Astrocyte (in vitro differentiated cells and primary cell): ENCODE data around the gene MIPOL1. TPM values are rescaled to one million over a fixed set of nuclear protein-coding genes. Genes with fewer than 3 reads are reported as not detected.
A peak's percentile ranks its signal among the peaks of the same experiment; 100 is the strongest.

Experiments used
- DNase-seq: peaks from one replicate; pipeline ENCODE4 v3.0.0-alpha.2; 2010; ENCODE audit warnings: low read depth
- FAIRE-seq: peaks from 2 replicates; lab custom pipeline; 2011; peaks lifted over from hg19 to GRCh38; lab: Jason Lieb, UNC
- H2AFZ ChIP-seq: 2 replicates; pipeline ENCODE4 v1.6.0; 2012; ENCODE audit warnings: low read depth, low read length, inconsistent platforms
- H3K27ac ChIP-seq: 2 replicates; pipeline ENCODE4 v1.5.1; 2011; ENCODE audit warnings: low read depth, low read length, inconsistent platforms
- H3K27me3 ChIP-seq: 2 replicates; pipeline ENCODE4 v1.6.0; 2011; ENCODE audit warnings: low read length, inconsistent platforms; ENCODE audit not compliant: insufficient read depth
- H3K36me3 ChIP-seq: 2 replicates; pipeline ENCODE4 v1.5.1; 2011; ENCODE audit warnings: low read length, inconsistent platforms; ENCODE audit not compliant: insufficient read depth
- H3K4me1 ChIP-seq: 2 replicates; pipeline ENCODE4 v1.5.1; 2011; ENCODE audit warnings: low read length, inconsistent platforms; ENCODE audit not compliant: insufficient read depth
- H3K4me2 ChIP-seq: 2 replicates; pipeline ENCODE4 v1.6.0; 2012; ENCODE audit warnings: low read length, inconsistent platforms
- H3K4me3 ChIP-seq: 2 replicates; pipeline ENCODE4 v1.5.1; 2011; ENCODE audit warnings: low read depth, mild to moderate bottlenecking, low read length, inconsistent platforms; ENCODE audit not compliant: insufficient read depth
- H3K79me2 ChIP-seq: 2 replicates; pipeline ENCODE4 v1.6.0; 2012; ENCODE audit warnings: mild to moderate bottlenecking, low read length, inconsistent platforms; ENCODE audit not compliant: insufficient read depth
- H3K9ac ChIP-seq: 2 replicates; pipeline ENCODE4 v1.6.0; 2012; ENCODE audit warnings: mild to moderate bottlenecking, low read length, inconsistent platforms
- H3K9me3 ChIP-seq: 2 replicates; pipeline ENCODE4 v1.5.1; 2012; ENCODE audit warnings: low read depth, mild to moderate bottlenecking, low read length, inconsistent platforms; ENCODE audit not compliant: insufficient read depth
- H4K20me1 ChIP-seq: 2 replicates; pipeline ENCODE4 v1.6.0; 2012; ENCODE audit warnings: low read length, inconsistent platforms; ENCODE audit not compliant: insufficient read depth
- H3K27ac Mint-ChIP-seq: one replicate; pipeline ENCODE4 v1.8.0; 2021; ENCODE audit warnings: mild to moderate bottlenecking, mixed read lengths; ENCODE audit not compliant: unreplicated experiment
- H3K27me3 Mint-ChIP-seq: one replicate; pipeline ENCODE4 v1.8.0; 2021; ENCODE audit warnings: low read depth, mixed read lengths; ENCODE audit not compliant: unreplicated experiment
- H3K36me3 Mint-ChIP-seq: one replicate; pipeline ENCODE4 v1.8.0; 2021; ENCODE audit warnings: low read depth, mixed read lengths; ENCODE audit not compliant: unreplicated experiment
- H3K4me1 Mint-ChIP-seq: one replicate; pipeline ENCODE4 v1.8.0; 2021; ENCODE audit warnings: low read depth, mixed read lengths; ENCODE audit not compliant: unreplicated experiment
- H3K4me3 Mint-ChIP-seq: one replicate; pipeline ENCODE4 v1.8.0; 2021; ENCODE audit warnings: mild to moderate bottlenecking, moderate library complexity, mixed read lengths; ENCODE audit not compliant: unreplicated experiment
- H3K9me3 Mint-ChIP-seq: one replicate; pipeline ENCODE4 v1.8.0; 2021; ENCODE audit warnings: mild to moderate bottlenecking, mixed read lengths; ENCODE audit not compliant: unreplicated experiment
- EZH2 ChIP-seq: IDR thresholded peaks from 2 replicates; pipeline ENCODE4 v1.6.1; 2012; ENCODE audit warnings: mild to moderate bottlenecking, low read length, inconsistent platforms; ENCODE audit not compliant: insufficient read depth
- total RNA-seq: library from RNA; stranded (reverse); gene quantifications from 2 replicates; pipeline ENCODE4 v1.2.1, GENCODE V29; 2021
- TF ChIP-seq, protein P1 (sequence below): IDR thresholded peaks from 2 replicates; pipeline ENCODE4 v1.5.1; 2011; ENCODE audit warnings: low read depth, mild to moderate bottlenecking, inconsistent platforms, low read length, moderate library complexity; ENCODE audit not compliant: insufficient read depth

Gene MIPOL1
- total RNA-seq, 1 donor from 2014 or later = 15.7 TPM

DNA sequence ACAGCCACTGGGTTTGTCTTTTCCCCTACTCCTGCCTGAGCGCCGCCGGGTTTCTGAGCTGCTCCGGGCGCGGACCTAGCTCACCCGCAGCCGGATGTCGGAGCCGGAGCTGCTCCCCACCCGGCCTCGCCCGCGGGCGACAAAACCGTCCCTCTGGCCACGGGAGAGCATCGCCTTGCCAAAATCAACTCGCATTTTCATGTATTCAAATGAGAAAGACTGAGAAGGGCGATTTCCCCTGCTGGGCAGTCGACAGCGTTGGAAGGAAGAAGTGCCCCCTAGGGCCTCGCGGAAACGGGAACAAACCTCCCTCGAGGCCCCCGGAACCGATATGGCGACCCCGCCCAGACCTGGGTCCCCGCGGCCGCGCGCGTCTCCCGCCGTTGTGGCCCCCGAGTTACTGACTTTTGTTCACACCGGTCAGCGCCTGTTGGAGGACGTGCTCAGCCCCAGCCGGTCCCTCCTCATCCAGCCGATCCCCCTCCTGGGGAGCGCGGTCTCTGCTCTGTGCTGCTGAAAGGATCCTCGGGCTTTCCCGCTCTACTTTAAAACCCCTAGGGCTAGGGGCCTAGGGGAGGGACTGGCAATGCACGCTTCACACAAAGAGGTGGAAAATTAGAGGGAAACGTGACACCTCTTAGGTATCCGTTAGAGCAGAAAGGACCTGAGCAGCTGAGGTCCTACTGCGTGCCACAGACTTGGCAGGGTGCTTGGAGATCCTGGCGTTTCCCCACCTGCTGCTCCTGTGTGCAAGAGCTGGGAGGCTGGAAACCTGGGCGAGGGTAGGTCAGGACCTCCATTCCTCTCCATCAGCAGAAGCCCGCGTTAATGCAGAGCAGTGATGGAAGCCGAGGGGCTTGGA is 402.0 kb downstream of the MIPOL1 start:
- H3K9me3 ChIP-seq = peaks cover 6% of the 10 kb centered on the region
- H3K4me3 ChIP-seq = peak overlapping the region; percentile 14
- no peaks in the 10 kb centered on the region for H3K36me3 ChIP-seq
- H2AFZ ChIP-seq = peak overlapping the region; percentile 31
- no peak overlapping the region for H3K9ac ChIP-seq
- FAIRE-seq = no peak
- Mint-ChIP-seq H3K27ac (no peak overlapping the region), H3K4me1 (peaks cover 4% of the 10 kb centered on the region), H3K36me3 (peaks cover 4% of the 10 kb centered on the region), H3K4me3 (peak overlapping the region; percentile 34), H3K9me3 (peaks cover 13% of the 10 kb centered on the region), H3K27me3 (peaks cover 88% of the 10 kb centered on the region)
- peak; percentile 97 for TF ChIP-seq EZH2
- TF ChIP-seq, protein P1, sequence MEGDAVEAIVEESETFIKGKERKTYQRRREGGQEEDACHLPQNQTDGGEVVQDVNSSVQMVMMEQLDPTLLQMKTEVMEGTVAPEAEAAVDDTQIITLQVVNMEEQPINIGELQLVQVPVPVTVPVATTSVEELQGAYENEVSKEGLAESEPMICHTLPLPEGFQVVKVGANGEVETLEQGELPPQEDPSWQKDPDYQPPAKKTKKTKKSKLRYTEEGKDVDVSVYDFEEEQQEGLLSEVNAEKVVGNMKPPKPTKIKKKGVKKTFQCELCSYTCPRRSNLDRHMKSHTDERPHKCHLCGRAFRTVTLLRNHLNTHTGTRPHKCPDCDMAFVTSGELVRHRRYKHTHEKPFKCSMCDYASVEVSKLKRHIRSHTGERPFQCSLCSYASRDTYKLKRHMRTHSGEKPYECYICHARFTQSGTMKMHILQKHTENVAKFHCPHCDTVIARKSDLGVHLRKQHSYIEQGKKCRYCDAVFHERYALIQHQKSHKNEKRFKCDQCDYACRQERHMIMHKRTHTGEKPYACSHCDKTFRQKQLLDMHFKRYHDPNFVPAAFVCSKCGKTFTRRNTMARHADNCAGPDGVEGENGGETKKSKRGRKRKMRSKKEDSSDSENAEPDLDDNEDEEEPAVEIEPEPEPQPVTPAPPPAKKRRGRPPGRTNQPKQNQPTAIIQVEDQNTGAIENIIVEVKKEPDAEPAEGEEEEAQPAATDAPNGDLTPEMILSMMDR = no peak
- H4K20me1 ChIP-seq = no peaks in the 10 kb centered on the region
- no peak overlapping the region for H3K27ac ChIP-seq
- H3K4me1 ChIP-seq = peaks cover 7% of the 10 kb centered on the region
- peaks cover 92% of the 10 kb centered on the region for H3K27me3 ChIP-seq
- no peak for DNase-seq
- H3K79me2 ChIP-seq = no peaks in the 10 kb centered on the region
- peak overlapping the region; percentile 66 for H3K4me2 ChIP-seq

DNA sequence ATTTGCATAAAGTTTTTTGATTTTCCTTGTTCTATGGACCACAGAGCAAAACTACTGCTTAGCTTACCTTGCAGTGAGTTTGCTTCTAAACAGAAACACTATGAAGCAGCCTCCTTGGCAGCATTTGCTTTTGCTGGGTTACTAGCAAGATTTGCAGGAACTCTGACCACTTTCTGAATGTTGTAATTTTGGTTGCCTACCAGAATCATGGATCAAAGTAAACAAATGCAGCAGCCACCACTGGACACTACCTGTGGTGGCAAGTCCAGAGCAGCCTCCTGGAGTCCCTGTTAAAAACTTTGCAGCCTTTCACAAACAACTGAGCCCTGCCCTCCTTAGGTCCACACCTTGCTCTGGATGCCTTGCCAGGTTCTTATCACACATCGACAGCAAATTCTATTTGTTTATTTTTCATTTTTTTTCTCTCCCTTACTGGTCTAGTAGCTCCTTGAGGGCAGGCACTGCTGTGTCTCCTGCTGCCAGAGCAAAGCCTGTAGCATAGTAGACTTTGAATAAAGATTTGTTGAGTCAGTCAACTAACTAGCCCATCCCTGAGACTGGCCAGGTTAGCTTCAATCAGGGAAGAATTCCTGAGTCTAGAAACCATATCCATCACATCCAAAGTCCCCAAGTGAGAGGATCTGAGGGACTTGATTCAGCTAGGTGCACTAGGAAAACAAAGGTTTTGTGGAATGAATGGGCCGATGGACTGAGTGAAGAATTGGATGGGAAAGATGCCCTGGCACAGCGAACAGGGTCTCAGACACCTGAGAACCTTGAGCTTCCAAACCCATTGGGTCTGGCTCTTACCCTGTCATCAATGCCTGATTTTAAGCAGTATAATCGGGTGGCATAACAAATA is 403.4 kb downstream of the MIPOL1 start:
- Mint-ChIP-seq H3K9me3 (peaks cover 13% of the 10 kb centered on the region), H3K27ac (no peak overlapping the region), H3K4me3 (no peak overlapping the region), H3K36me3 (peaks cover 4% of the 10 kb centered on the region), H3K27me3 (peaks cover 96% of the 10 kb centered on the region), H3K4me1 (no peaks in the 10 kb centered on the region)
- H3K4me1 ChIP-seq = no peaks in the 10 kb centered on the region
- H3K9ac ChIP-seq = no peak overlapping the region
- no peaks in the 10 kb centered on the region for H4K20me1 ChIP-seq
- peaks cover 98% of the 10 kb centered on the region for H3K27me3 ChIP-seq
- TF ChIP-seq, protein P1 = no peak
- no peak for TF ChIP-seq EZH2
- H2AFZ ChIP-seq = no peak overlapping the region
- no peak for FAIRE-seq
- no peaks in the 10 kb centered on the region for H3K36me3 ChIP-seq
- H3K4me2 ChIP-seq = no peak overlapping the region
- H3K4me3 ChIP-seq = no peak overlapping the region
- H3K79me2 ChIP-seq = no peaks in the 10 kb centered on the region
- DNase-seq = no peak
- peaks cover 6% of the 10 kb centered on the region for H3K9me3 ChIP-seq
- no peak overlapping the region for H3K27ac ChIP-seq
